OCI-M2 (cell line): ENCODE data around the gene KAT8.
"Not testable (repeated sequence)": the region's sequence is repeated elsewhere in the genome, so short reads cannot be mapped to it uniquely, and the experiment has no call there.

Experiments used
- DNase-seq: peaks from one replicate; lab custom pipeline; 2025; ENCODE audit not compliant: unreplicated experiment; lab: John Stamatoyannopoulos, UW

Gene KAT8

DNA sequence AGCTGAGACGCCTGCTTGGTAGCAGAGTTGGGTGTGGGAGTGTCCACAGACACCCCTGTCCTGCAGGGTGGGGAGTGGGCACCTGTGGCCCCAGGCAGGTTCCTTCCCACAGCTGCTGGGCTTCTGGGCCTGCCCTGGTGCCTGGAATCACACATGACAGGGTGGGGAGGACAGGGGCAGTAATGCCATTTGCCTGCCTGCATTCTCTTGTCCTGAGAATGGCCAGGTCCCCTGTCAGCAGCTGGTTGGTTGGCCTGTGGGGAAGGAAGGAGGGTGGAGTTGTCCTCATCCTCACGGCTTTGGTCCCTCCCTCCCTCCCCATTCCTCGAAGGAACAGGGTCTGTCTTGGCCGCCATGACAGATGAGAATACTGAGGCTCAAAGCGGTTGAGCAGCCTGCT lies 33.9 kb upstream of the KAT8 start:
- no peak for DNase-seq

DNA sequence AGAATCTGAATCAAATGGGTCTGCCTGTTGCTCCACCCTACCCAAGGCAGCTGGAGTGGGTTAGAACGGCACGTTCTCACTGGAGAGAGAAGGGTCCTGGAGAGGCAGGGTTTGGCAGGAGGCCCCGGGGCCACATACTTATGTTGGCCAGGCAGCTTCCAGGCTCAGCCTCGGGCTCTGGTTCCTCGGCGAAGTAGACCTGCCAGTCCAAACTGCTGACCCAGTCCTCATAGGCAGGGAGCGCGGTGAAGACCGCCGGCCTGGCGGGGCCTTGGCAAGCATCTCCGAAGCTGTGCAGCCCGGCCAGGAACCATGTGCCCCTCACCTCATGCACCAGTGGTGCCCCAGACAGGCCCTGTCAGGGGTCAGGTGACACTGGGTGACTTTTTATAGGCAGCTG lies 33.5 kb upstream of the KAT8 start:
- DNase-seq = no peak

DNA sequence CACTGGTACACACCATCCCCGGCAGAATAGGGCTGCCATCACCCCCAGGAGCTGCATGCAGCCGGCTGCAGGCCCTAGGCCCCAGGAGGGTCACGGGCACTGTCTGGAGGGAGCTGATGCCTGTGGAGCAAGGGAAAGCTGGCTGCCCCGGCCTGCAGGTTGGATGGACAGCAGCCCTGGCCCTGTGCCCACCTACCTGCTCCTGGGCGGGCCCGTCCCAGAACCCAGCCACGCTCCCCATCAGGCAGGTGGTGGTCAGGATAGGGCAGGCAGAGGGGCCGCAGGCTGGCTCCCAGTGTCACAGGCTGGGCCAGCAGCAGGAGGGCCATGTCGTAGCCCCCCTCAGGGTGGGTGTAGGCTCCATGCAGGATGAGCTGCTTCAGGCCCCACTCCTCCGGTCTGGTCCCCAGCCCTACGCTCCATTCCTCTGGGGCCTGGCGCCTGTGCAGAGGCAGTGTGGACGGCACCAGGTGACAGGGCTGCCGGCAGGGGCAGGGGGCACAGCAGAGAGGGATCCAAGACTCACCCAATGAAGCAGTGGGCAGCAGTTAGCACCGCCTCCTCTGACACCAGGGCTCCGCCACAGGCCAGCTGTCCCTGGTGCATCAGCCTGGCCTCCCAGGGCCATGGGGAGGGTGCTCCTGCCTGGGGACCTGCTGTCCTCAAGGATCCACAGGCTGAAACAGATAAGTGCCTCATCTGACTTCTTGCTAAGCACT lies 32.7 kb upstream of the KAT8 start:
- no peak for DNase-seq

DNA sequence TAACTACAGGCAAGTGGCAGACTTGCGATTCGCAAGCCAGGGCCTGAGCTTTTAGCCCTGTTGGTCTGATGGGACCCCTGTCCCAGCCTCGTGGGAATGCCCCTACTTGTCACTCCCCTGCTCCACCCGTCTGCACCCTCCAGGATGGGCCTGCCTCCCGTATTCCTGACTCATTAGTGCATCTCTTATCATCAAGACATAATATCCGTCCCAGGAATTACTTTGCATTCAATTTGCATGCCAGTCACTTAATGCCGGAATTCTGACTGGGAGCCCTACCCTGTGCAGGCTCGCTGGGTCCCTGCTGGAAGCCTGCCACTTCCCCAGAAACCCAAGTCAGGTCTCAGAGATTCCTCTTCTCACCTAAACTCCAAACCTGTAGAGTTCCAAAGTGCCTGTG lies 32.1 kb upstream of the KAT8 start:
- DNase-seq = no peak

DNA sequence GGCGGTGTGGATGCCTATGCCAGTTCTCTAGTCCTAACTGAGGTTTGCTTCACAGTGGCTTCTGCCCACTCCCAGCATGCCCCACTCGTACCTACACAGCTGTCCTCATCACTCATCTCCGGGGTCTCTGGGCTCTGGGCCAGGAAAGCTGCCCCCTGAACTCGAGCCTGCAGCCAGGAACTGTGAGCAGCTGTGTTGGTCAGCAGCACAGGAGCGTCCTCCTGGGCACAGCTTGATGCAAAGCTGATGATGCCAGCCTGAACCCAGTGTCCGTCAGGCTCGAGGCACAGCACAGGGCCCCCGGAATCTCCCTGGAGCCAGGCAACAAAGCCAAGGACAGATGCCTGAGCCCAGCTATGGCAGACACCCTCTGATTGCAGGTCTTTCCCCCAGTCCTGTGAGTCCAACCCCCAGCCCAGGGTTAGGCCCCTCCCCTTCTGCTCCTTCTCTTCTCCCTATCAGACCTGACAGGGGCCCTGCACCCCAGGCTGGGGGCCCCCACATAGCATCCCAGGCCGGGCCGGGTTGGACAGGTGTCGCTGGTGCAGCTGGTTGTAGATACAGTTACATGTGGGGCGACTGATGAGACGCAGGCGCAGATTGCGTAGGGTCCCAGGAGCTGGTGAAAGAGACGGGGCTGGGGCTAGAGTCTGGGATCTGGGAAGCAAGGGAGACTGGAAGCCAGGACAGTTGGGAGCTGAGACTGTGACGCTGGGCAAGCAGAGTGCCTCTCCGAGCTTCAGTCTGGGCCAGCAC lies 31.4 kb upstream of the KAT8 start:
- no peak for DNase-seq

DNA sequence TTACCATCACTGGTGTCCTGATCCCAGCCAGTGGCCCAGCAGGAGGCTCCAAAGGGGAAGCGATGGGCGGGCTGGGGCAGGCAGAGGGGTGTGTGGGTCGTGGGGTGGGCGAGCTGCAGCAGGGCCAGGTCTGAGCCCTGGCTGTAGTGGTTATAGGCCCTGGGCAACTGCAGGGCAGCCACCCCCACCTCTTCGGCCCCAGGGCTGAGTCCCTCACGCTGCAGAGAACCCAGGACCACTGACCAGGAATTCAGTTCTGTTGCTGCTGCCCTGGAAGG lies 30.9 kb upstream of the KAT8 start:
- DNase-seq = no peak

DNA sequence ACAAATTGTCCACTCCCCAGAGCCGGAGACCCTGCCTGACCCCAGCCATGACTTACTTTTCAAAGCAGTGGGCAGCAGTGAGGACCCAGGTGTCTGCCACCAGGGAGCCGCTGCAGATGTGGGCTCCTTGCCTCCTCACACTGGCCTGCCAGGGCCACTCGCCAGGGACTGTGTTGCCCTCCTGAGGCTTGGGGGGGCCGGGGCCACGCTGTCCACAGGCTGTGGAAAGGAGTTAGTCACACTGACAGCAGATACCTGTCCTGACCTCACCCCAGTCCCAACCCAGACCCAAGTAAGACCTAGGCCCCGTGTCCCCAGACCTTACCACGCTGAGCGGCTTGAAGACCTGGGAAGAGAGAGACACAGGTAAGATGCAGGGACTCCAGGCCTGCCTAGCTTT lies 30.0 kb upstream of the KAT8 start:
- no peak for DNase-seq

DNA sequence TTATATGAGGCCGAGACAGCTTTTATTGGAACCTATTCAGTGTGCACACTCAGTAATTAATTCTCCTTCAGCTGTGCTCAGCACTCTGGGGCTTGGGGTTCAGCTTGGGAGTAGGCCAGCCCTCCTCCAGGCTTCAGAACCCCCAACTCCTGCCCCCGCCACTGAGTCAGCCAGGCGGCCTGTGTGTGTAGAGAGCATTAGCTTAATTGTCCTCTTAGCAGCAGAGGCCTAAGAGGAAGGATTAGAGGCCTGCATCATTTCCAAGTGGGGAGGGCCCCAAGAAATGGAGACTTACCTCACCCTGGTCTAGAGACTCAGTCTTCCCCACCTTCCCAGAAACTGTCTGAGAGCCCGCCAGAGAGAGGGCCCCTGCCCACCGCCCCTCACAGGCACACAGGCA lies 29.5 kb upstream of the KAT8 start:
- DNase-seq = no peak

DNA sequence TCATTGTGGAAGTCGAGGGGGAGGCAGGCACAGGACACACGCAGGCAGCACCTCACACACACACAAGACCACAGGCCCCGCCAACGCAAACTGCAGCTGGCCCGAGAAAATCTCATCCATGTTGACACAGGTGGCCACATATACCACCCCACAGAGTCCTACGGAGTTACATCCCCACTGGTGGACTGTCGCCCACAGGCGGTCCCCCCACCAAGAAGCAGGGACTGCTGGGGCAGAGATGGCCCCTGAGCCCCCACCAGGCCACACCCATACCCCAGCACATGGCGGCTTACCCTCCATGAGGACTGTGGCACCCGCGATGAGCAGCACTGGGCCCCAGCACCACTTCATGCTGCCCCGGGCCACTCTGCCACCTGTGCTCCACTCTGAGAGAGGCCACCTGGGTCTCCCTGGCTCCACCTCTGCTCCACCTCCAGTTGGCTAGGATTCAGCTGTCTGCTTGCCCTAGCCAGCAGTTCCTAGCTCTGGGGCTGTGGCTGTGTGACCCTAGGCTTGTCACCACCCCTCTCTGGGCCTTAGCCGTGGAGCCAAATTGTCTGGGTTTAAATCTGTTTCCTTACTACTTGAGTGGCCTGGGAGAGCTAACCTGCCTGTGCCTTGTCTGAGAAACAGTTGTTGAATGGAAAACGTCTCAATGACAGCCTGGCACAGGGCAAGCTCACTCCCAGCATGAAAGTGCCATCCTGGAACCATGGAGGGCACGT lies 28.8 kb upstream of the KAT8 start, which contains the start of gene PRSS53:
PRSS53 (minus strand) TSS at position 485 of the 725 bp plus-strand sequence; CDS start at position 351, 134 bp downstream.
- no peak for DNase-seq

DNA sequence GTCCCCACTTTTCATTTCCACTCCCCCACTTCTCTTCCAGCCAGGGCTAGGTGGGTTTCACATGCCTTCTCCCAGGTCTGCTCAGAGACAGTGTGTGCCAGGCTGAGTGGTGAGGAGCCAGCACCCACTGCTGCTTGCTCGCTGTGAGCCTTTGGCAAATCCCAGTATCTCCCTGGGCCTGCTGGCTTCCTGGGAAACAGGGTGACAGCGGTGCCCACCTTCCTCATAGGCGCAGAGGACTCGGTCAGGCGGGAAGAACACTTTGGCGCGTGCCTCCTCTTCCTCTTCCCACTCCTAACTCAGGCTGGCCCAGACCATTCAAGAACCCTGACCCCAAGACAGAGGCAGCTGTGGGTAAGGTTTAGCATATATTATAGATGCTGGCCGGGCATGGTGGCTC lies 28.3 kb upstream of the KAT8 start:
- no peak for DNase-seq

DNA sequence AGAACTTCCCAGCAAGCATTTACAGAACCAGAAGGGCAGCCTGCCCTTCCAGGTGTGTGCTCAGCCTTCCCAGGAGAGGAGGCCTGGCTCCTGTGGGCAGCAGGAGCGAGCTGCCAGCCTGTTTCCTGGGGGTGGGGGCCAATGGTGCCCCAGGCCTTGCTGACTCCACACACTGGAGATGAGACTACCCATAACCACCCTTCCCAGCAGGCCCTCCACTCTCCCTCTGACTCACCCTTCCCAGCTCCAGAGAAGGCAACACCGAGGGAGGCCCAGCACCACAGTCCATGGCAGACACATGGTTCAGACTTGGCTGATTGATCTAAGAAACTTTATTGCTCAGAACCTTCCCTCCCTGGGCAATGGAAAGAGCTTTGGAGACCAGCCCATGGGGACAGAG lies 26.9 kb upstream of the KAT8 start:
- DNase-seq = no peak

DNA sequence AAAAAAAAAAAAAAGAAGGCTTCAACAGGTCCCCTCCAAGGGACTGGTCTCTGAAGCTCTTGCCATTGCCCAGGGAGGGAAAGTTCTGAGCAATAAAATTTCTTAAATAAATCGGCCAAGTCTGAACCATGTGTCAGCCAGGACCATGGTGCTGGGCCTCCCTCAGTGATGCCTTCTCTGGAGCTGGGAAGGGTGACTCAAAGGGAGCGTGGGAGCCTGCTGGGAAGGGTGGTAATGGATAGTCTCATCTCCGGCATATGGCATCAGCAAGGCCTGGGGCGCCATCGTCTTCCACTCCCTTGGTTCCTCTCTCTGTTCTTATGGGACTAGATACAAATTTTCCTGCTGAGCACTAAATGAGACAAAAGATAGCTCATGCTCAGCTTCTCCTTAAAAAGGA lies 25.1 kb upstream of the KAT8 start:
- DNase-seq = no peak

DNA sequence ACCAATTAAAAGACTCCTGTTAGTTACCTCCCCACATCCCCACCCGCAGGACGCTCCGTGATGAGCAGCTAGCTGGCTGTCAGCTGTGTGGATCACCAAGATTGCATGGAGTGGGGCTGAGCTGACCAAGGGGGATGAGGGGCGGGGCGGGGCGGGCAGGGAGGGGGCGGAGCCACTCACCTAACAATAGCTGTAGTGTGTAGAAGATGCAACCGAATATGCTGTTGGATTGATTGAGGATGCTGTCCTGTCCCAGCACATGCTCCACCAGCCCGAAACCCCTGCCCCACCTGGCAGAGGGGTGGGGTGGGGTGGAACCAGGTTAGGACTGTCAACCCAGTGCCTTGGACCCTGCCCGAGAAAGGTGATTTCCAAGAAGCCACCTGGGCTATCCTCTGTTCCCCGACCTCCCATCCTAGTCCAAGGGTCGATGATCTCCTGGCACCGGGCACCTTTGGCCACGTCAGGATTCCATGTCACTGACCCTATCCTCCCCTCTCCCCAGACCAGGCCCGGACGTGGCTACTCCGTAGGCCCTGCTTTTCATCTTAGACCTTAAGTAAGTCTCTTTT lies 24.2 kb upstream of the KAT8 start:
- DNase-seq = no peak

DNA sequence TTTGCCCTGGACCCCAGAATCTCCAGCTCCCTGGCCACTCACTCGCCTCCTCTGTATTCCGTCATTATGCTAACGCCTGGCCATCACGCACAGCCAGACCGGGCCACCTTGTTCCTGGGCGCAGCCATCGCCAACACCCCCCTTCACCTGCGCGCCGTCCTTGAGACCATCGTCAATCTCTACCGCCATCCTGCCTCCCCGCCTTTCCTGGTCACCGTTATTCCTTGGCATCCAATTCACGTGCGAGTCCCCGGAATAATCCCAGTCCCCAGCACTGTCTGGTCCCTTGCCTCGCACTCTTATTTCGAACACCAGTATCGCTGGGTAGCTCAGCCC lies 23.4 kb upstream of the KAT8 start:
- no peak for DNase-seq

DNA sequence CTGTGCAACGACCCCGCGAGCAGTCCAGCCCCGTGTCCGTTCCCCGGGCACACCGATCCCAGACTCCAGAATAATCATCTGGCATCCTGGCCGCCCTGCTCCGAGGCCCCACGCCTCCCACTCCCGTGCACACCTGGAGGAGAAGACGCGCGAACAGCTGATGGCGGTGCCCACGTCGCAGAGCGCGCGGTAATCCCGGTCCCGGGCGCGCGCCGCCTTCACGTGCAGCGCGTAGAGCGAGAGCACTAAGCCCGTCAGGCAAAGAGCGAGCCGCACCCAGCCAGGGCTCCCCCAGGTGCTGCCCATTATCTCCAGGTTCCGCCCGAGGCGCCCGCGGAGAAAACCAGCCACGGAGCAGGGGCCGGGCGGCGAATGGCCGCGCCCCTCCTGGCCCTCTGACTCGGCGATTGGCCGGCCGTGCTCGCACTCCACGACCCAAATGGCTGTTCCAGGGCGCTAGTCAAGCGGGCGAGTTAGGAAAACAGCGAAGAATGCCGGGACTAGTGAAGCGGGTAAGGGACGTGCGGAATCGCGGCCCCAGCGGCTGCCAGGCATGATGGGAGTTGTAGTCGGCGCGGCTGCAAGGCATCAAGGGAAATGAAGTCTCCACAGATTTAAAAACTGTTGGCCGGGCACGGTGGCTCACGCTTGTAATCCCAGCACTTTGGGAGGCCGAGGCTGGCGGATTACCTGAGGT lies 22.9 kb upstream of the KAT8 start, which contains the start of gene VKORC1:
VKORC1 (minus strand) TSS at position 374 of the 697 bp plus-strand sequence; CDS start at position 306, 68 bp downstream.
- DNase-seq = peak; percentile 65

DNA sequence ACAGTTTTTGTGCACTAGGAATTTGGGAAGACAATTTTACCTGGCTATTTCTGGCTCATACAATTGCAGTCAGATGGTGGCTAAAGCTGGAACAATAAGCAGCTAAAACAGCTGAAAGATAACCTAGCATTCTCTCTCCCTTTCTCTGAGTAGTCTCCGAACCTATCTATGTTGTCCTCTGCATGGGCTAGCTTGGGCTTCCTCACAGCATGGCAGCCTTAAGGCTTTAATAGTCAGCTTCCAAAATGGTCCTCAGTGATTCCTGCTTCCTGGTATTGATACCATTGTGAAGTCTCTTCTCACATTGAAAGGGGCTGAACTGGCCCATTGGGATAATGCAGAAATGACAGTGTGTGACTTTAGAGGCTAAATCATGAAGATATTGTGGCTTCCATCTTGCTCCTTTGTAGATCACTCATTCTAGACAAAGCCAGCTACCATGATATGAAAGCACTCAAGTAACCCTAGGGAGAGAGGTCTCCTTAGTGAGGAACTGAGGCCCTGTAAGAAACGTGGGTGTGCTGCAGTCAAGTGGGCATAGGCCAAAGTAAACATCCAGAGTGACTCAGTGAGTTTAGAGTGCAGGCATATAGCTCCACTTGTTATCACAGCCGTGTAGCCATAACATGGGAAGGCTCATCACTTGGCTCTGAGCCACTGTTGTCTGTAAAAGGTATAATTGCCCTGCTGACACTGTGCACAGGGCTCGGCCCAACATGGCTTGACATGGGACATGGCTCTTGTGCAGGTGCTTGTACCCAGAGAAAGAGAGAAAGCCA lies 17.4 kb upstream of the KAT8 start:
- no peak for DNase-seq

DNA sequence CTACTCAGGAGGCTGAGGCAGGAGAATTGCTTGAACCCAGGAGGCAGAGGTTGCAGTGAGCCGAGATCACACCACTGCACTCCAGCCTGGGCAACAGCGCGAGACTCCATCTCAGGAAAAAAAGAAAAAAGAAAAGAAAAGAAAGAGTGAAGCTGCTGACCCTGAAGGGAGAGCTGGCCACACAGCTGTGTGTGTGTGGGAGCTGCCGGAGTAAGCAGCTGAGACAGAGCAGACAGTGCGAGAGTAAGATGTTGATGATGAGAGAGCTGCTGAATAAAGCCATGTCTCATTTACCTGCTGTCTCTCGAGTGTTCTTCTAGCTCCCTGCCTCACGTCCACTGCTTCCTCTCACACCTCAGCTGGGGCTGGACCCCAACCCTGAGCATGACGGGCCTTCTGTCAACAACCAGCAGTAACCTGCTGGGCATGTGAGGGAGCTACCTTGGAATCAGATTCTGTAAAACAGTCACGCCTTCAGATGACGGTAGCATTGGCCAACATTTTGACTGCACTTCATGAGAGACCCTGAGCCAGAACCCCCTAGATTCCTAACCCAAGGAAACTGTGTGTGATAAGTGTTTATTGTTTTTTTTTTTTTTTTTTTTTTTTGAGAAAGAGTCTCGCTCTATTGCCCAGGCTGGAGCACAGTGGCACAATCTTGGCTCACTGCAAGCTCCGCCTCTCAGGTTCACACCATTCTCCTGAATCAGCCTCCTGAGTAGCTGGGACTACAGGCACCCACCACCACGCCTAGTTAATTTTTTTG lies 16.4 kb upstream of the KAT8 start:
- DNase-seq = not testable (repeated sequence)

DNA sequence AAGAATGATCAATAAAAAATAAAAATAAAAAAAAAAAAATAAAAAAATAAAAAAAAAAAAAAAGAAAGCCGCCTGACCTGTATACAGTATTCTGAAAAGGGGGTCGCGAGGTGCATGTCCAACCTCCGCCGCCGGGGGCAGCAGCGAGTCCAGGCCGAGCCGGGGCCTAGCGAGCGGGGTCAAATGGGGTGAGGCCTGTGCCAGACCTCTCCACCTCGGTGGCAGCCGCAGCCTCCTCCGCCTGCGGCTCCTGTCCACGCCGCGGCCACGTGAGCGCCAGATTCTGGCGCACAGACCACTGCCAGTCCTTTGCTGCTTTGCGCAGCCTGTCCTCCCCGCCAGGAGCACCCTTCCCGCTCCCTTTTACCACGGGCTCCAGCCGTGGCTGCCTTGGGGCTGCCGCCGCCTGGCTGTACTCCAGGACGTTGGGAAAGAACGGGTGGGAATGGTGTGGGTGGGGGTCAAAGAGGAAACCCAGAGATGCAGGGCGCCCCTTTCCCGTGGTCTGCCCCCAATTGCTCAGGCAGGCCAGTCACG lies 11.7 kb upstream of the KAT8 start:
- DNase-seq = no peak
